HFFc6 (cell line): ENCODE measurements around the gene GMEB2. TPM values are rescaled to one million over a fixed set of nuclear protein-coding genes. Genes with fewer than 3 reads are reported as not detected.

Source experiments
- DNase-seq: peaks from one replicate; pipeline ENCODE4 v3.0.0-alpha.2; 2018
- H3K27ac Mint-ChIP-seq: 2 replicates; pipeline ENCODE4 v1.8.0; 2020; ENCODE audit warnings: mild to moderate bottlenecking, mixed read lengths
- H3K27me3 Mint-ChIP-seq: 2 replicates; pipeline ENCODE4 v1.8.0; 2021; ENCODE audit warnings: mild to moderate bottlenecking, moderate library complexity, mixed read lengths; ENCODE audit not compliant: insufficient read depth
- H3K36me3 Mint-ChIP-seq: 2 replicates; pipeline ENCODE4 v1.8.0; 2021; ENCODE audit warnings: low read depth, mixed read lengths
- H3K4me1 Mint-ChIP-seq: 2 replicates; pipeline ENCODE4 v1.8.0; 2020; ENCODE audit warnings: low read depth, mixed read lengths
- H3K4me3 Mint-ChIP-seq: 2 replicates; pipeline ENCODE4 v1.8.0; 2020; ENCODE audit warnings: mild to moderate bottlenecking, moderate library complexity, mixed read lengths
- H3K9me3 Mint-ChIP-seq: 2 replicates; pipeline ENCODE4 v1.8.0; 2020; ENCODE audit warnings: mild to moderate bottlenecking, mixed read lengths
- CTCF ChIP-seq: fragments of 200-600 bp; sonication (generic); IDR thresholded peaks from 2 replicates; pipeline ENCODE4 v1.5.0; 2021; ENCODE audit warnings: antibody characterized with exemption, mild to moderate bottlenecking
- total RNA-seq, 6 experiments: library from RNA; stranded (reverse); fragmentation: NEBNext Ultra II Directional; extraction: Animal tissue kit (Norgen Biotek cat#: 25700); gene quantifications; 2 replicates in 1 of 6; 3 replicates in 5 of 6; pipeline ENCODE4 v1.2.3, GENCODE V29; 2021

GMEB2 gene
- total RNA-seq, 6 experiments from 2014 or later = 10.9 to 12.4 (median 12.0) TPM

GRCh38 chr20:63585616-63586565 is 41.0 kb downstream of the GMEB2 start:
- Mint-ChIP-seq H3K9me3 (no peaks in the 10 kb centered on the region), H3K36me3 (peaks cover 5% of the 10 kb centered on the region), H3K4me3 (no peak overlapping the region), H3K27ac (no peak overlapping the region), H3K4me1 (no peaks in the 10 kb centered on the region), H3K27me3 (peaks cover 6% of the 10 kb centered on the region)
- TF ChIP-seq CTCF = no peak
- DNase-seq = no peak

DNA sequence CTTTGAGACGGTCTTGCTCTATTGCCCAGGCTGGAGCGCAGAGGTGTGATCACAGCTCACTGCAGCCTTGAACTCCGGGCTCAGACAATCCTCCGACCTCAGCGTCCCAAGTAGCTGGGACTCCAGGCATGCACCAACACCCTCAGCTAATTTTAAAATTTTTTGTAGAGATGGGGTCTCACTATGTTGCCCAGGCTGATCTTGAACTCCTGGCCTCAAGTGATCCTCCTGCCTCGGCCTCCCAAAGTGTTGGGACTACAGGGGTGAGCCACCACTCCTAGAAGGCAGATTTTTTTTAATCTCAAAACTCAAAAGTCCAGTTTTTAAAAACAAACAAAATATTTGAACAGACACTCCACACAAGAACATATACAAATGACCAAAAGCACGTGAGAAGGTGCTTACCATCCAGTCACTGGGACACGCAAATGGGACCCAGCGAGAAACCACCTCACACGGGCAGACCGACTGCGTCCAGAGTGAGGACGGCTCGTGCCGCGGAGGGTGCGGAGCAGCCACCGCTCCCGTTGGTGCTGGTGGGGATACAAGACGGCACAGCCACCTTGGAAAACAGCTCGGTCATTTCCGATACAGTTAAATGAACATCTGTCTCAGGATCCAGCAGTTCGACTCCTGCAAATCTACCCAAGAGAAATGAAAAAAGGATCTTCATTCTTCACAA is 44.4 kb downstream of the GMEB2 start:
- H3K4me3 Mint-ChIP-seq = no peak overlapping the region
- peaks cover 5% of the 10 kb centered on the region; the same call in 1 of the 2 replicates for H3K36me3 Mint-ChIP-seq
- DNase-seq = no peak
- H3K27me3 Mint-ChIP-seq = peaks cover 15% of the 10 kb centered on the region; the same call in 1 of the 2 replicates
- no peaks in the 10 kb centered on the region for H3K9me3 Mint-ChIP-seq
- TF ChIP-seq CTCF = no peak
- H3K4me1 Mint-ChIP-seq = no peaks in the 10 kb centered on the region
- no peak overlapping the region for H3K27ac Mint-ChIP-seq

- peak; percentile 28 for DNase-seq
- peaks cover 15% of the 10 kb centered on the region; the same call in 1 of the 2 replicates for H3K27me3 Mint-ChIP-seq
- TF ChIP-seq CTCF = peak; percentile 61
- H3K4me1 Mint-ChIP-seq = peaks cover 7% of the 10 kb centered on the region
- H3K36me3 Mint-ChIP-seq = no peaks in the 10 kb centered on the region
- H3K27ac Mint-ChIP-seq = no peak overlapping the region
- no peak overlapping the region for H3K4me3 Mint-ChIP-seq
- no peaks in the 10 kb centered on the region for H3K9me3 Mint-ChIP-seq
Measured at GRCh38 chr20:63580796-63581461, 46.0 kb downstream of the GMEB2 start.

- H3K9me3 Mint-ChIP-seq = no peaks in the 10 kb centered on the region
- no peak for DNase-seq
- H3K27ac Mint-ChIP-seq = no peak overlapping the region
- H3K36me3 Mint-ChIP-seq = no peaks in the 10 kb centered on the region
- H3K4me3 Mint-ChIP-seq = no peak overlapping the region
- H3K4me1 Mint-ChIP-seq = peaks cover 17% of the 10 kb centered on the region
- peaks cover 15% of the 10 kb centered on the region; the same call in 1 of the 2 replicates for H3K27me3 Mint-ChIP-seq
- no peak for TF ChIP-seq CTCF
Measured at GRCh38 chr20:63579017-63579694, 47.7 kb downstream of the GMEB2 start.
